ENCODE data around the gene FOXF2.
A peak's percentile ranks its signal among the peaks of the same experiment; 100 is the strongest.
"Not testable (repeated sequence)": the region's sequence is repeated elsewhere in the genome, so short reads cannot be mapped to it uniquely, and the experiment has no call there.

Gene FOXF2

GRCh38 chr6:1367771-1368170 lies 21.6 kb upstream of the FOXF2 start:
- H3K4me1 Mint-ChIP-seq (ENCODE audit: low read depth): no peaks in the 10 kb centered on the region
- no peak overlapping the region for H3K4me3 Mint-ChIP-seq
- no peak overlapping the region for H3K27ac Mint-ChIP-seq
- no peaks in the 10 kb centered on the region for H3K36me3 Mint-ChIP-seq (ENCODE audit: low read depth)
- DNase-seq (ENCODE audit: low spot score): no peak
- H3K27me3 Mint-ChIP-seq (ENCODE audit: low read depth): peaks cover 41% of the 10 kb centered on the region
- H3K9me3 Mint-ChIP-seq: no peaks in the 10 kb centered on the region

- Mint-ChIP-seq H3K4me1 (ENCODE audit: low read depth) (no peaks in the 10 kb centered on the region), H3K9me3 (no peaks in the 10 kb centered on the region), H3K36me3 (ENCODE audit: low read depth) (no peaks in the 10 kb centered on the region), H3K27me3 (ENCODE audit: low read depth) (peaks cover 51% of the 10 kb centered on the region), H3K27ac (no peak overlapping the region), H3K4me3 (no peak overlapping the region)
- DNase-seq (ENCODE audit: low spot score): no peak
Measured at GRCh38 chr6:1368940-1369339, 20.4 kb upstream of the FOXF2 start.

GRCh38 chr6:1369695-1370094 lies 19.7 kb upstream of the FOXF2 start:
- H3K36me3 Mint-ChIP-seq (ENCODE audit: low read depth); H3K27ac Mint-ChIP-seq; DNase-seq (ENCODE audit: low spot score); H3K4me1 Mint-ChIP-seq (ENCODE audit: low read depth); H3K9me3 Mint-ChIP-seq; H3K4me3 Mint-ChIP-seq: not testable (repeated sequence)
- peaks cover 52% of the 10 kb centered on the region for H3K27me3 Mint-ChIP-seq (ENCODE audit: low read depth)

DNA sequence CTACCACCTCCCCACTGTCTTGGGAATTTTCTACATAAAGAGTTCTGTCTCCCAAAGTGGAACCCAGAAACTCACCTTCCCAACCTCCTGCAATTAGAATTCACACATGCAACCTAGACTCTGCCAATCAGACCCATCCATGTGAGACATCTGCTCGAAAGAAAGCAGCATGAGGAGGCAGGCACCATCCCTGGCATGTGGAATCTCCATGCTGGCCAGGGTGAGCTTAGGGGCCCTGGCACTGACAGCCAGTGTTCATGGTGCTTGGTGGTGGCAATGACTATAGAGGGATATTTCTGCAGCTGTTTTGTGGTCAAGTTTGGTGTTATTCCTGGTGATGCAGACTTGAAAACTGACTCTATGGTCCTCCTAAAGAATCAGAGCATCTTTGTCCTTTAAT lies 17.4 kb upstream of the FOXF2 start:
- Mint-ChIP-seq H3K9me3 (no peaks in the 10 kb centered on the region), H3K36me3 (ENCODE audit: low read depth) (no peaks in the 10 kb centered on the region), H3K4me3 (no peak overlapping the region), H3K27ac (no peak overlapping the region), H3K27me3 (ENCODE audit: low read depth) (peaks cover 64% of the 10 kb centered on the region), H3K4me1 (ENCODE audit: low read depth) (no peaks in the 10 kb centered on the region)
- DNase-seq (ENCODE audit: low spot score): no peak

DNA sequence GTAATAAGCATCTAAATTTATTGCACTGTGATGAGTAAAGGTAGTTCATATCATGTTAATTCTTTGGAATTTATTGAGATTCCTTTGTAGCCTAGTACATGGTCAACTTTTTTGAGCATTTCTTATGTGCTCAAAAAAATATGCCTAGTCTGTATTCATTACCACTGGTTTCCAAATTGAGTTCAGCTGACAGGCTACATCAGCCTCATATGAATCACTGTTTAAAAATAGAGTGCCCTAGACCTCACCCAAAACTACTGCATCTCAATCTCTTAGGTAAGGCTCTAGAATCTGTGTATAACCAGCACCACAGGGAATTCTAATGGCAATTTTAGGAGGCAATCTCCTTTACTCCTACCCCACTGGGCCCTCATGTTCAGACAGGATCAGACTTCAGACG lies 16.7 kb upstream of the FOXF2 start:
- H3K9me3 Mint-ChIP-seq: no peaks in the 10 kb centered on the region
- DNase-seq (ENCODE audit: low spot score): no peak
- peaks cover 68% of the 10 kb centered on the region for H3K27me3 Mint-ChIP-seq (ENCODE audit: low read depth)
- no peaks in the 10 kb centered on the region for H3K36me3 Mint-ChIP-seq (ENCODE audit: low read depth)
- no peak overlapping the region for H3K27ac Mint-ChIP-seq
- no peak overlapping the region for H3K4me3 Mint-ChIP-seq
- no peaks in the 10 kb centered on the region for H3K4me1 Mint-ChIP-seq (ENCODE audit: low read depth)

GRCh38 chr6:1376653-1377052 lies 12.7 kb upstream of the FOXF2 start:
- Mint-ChIP-seq H3K36me3 (ENCODE audit: low read depth) (no peaks in the 10 kb centered on the region), H3K27ac (no peak overlapping the region), H3K4me3 (no peak overlapping the region), H3K9me3 (no peaks in the 10 kb centered on the region), H3K4me1 (ENCODE audit: low read depth) (peaks cover 16% of the 10 kb centered on the region), H3K27me3 (ENCODE audit: low read depth) (peaks cover 79% of the 10 kb centered on the region)
- no peak for DNase-seq (ENCODE audit: low spot score)

- no peak for DNase-seq (ENCODE audit: low spot score)
- Mint-ChIP-seq H3K27ac (no peak overlapping the region), H3K4me3 (no peak overlapping the region), H3K27me3 (ENCODE audit: low read depth) (peaks cover 75% of the 10 kb centered on the region), H3K9me3 (no peaks in the 10 kb centered on the region), H3K36me3 (ENCODE audit: low read depth) (no peaks in the 10 kb centered on the region), H3K4me1 (ENCODE audit: low read depth) (peaks cover 16% of the 10 kb centered on the region)
Measured at GRCh38 chr6:1377526-1377925, 11.8 kb upstream of the FOXF2 start.

DNA sequence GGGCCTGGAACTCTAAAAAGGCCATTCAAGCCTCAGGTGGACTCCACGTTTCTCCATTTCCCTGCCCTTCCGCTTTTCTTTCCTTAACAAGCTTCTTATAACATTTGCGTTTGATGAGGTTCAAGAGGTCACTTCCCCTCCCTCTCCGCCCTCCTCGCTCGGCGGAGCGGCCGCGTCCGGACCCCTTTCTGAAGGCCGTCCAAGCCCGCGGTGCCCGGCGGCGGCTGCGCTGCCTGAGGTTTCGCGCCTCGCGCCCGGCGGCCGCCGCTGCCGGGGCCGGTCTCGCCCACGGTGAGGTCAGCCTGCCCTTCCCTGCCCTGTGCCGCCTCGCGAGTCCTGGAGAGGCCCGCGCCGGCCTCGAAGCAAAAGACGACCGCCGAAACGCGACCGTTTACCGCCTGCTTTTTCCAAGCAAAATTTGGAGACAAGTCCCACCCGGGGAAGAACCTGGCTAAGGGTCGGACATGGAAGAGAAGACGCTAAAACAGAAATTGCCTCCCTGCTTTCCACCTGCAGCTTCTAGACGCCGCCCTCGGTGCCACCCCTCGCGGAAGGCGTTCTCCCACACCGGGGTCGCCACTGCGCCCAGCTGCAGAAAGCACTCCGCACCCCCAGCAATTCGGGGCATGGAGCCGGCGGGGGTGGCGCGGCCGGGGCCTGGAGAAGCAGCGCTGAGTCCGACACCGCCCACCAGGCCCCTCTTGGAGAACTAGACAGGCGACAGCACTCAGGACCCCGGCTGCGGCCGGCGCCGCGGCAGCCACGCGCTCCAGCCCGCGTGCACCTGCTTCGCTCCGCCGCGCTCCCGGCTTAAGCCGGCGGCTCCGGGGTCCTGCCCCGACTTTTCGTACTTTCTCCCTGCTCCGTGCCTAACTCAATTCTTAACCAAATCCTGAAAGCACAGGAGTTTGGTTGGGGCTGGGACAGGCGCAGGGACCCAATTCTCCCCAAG lies 11.0 kb upstream of the FOXF2 start:
- Mint-ChIP-seq H3K27me3 (ENCODE audit: low read depth) (peaks cover 74% of the 10 kb centered on the region), H3K4me1 (ENCODE audit: low read depth) (peaks cover 16% of the 10 kb centered on the region), H3K9me3 (no peaks in the 10 kb centered on the region), H3K4me3 (no peak overlapping the region), H3K36me3 (ENCODE audit: low read depth) (no peaks in the 10 kb centered on the region), H3K27ac (no peak overlapping the region)
- DNase-seq (ENCODE audit: low spot score): no peak

- Mint-ChIP-seq H3K4me1 (ENCODE audit: low read depth) (peaks cover 16% of the 10 kb centered on the region), H3K36me3 (ENCODE audit: low read depth) (no peaks in the 10 kb centered on the region), H3K27me3 (ENCODE audit: low read depth) (peaks cover 70% of the 10 kb centered on the region), H3K4me3 (peak overlapping the region; percentile 36), H3K27ac (peak overlapping the region; percentile 50), H3K9me3 (no peaks in the 10 kb centered on the region)
- no peak for DNase-seq (ENCODE audit: low spot score)
Measured at GRCh38 chr6:1379017-1379787, 10.2 kb upstream of the FOXF2 start.

DNA sequence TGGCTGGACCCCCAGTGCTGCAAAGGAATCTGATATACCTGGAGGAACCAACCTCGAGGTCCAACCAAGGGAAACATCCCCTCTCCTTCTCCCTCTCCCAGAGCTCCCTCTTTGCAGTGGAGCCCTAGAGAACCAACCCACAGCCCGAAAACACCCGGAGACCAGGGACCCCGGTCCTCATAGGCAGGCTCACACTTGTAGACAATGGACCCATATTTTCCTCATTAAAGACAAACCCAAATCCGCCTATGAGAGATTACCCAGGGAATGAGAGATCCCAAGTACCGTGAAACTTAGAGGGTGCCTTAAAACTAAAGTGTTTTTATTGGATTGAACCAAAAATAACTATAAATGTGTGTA lies 9.6 kb upstream of the FOXF2 start:
- Mint-ChIP-seq H3K27me3 (ENCODE audit: low read depth) (peaks cover 70% of the 10 kb centered on the region), H3K36me3 (ENCODE audit: low read depth) (no peaks in the 10 kb centered on the region), H3K4me3 (no peak overlapping the region), H3K4me1 (ENCODE audit: low read depth) (peaks cover 16% of the 10 kb centered on the region), H3K9me3 (no peaks in the 10 kb centered on the region), H3K27ac (no peak overlapping the region)
- DNase-seq (ENCODE audit: low spot score): no peak

DNA sequence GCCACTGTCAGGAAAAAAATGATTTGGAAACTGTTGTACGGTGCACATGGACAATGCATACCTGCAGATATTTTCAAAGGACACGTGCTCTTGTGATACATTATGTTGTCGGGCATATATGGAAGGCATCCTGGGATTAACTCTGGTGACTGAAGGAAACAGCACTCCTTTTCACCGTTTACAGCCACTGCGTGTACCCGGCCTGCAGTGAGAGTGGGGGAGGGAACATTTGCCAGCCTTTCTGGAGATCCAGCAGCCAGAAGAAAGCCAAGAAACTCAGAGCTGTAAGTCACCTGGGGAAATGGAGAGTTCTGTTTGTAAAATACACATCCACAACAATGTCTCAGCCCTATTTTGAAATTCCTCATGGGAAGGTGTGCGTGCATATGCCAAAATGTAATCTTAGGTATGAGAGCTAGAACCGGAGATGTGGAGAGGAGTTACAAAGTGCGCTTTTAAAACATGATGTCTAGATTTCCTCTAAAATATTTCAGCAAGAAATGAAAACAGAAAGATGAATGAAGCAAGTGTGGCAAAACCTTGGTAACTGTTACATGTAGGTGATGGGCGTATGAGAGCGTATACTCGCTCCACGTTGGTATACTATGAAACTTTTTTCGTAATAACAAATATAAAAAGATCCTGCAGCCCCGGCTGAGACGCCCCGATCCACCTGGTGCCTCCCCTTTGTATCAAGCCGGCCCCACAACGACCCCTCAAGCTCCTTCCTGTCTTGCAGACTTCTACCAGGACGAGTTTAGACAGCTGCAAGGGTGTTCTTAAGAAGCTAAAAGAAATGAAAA lies 8.6 kb upstream of the FOXF2 start:
- H3K27ac Mint-ChIP-seq: peak overlapping the region; percentile 34
- peaks cover 74% of the 10 kb centered on the region for H3K27me3 Mint-ChIP-seq (ENCODE audit: low read depth)
- no peaks in the 10 kb centered on the region for H3K9me3 Mint-ChIP-seq
- DNase-seq (ENCODE audit: low spot score): no peak
- peak overlapping the region; percentile 22 for H3K4me3 Mint-ChIP-seq
- H3K4me1 Mint-ChIP-seq (ENCODE audit: low read depth): peaks cover 22% of the 10 kb centered on the region
- H3K36me3 Mint-ChIP-seq (ENCODE audit: low read depth): peaks cover 3% of the 10 kb centered on the region

DNA sequence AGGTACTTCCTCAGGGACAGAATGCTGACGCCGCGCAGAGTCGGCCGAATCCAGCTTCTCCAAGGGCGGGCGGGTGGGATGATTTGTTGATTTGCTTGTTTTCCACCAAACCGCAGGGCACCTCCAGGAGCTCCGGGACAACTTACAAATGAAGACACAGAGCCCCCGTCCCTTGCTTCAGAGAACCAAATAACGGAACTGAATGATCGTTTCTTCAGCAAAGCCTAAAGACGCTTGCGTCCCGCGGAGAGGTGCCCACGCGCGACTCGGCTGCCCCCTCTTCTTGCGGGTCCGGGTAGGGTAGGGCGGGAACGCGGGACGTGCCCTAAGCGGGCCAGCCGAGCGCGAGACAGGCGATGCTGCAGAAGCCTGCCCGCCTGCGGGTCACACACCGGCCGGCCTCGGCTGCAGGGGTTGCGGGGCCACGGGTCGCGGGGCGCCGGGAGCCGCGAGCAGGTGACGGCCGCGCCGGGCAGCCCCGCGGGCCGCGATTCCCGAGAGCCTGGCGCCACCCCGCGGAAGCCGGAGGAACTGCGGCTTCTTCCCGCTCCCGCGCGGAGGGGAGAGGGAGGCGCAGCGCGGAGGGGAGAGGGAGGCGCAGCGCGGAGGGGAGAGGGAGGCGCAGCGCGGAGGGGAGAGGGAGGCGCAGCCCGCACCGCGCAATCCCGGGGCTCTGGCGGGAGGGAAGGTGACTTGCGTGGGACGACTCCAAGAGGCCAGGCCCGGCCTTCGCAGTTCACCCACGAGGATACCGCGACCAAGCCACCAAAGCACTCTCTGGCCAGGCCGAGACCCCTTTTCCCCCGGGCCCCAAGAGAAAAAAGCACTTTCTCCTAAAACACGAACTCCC lies 7.7 kb upstream of the FOXF2 start:
- Mint-ChIP-seq H3K4me3 (peak overlapping the region; percentile 22), H3K27me3 (ENCODE audit: low read depth) (peaks cover 74% of the 10 kb centered on the region), H3K36me3 (ENCODE audit: low read depth) (peaks cover 3% of the 10 kb centered on the region), H3K4me1 (ENCODE audit: low read depth) (peaks cover 22% of the 10 kb centered on the region), H3K9me3 (no peaks in the 10 kb centered on the region), H3K27ac (no peak overlapping the region)
- DNase-seq (ENCODE audit: low spot score): peak; percentile 48

- H3K36me3 Mint-ChIP-seq (ENCODE audit: low read depth): peaks cover 3% of the 10 kb centered on the region
Measured at GRCh38 chr6:1382331-1382882, 7.0 kb upstream of the FOXF2 start.

More at GRCh38 chr6:1382331-1382882, 7.0 kb upstream of the FOXF2 start:
- Mint-ChIP-seq H3K9me3 (no peaks in the 10 kb centered on the region), H3K4me1 (ENCODE audit: low read depth) (peaks cover 22% of the 10 kb centered on the region), H3K4me3 (no peak overlapping the region), H3K27ac (no peak overlapping the region), H3K27me3 (ENCODE audit: low read depth) (peaks cover 75% of the 10 kb centered on the region)
- DNase-seq (ENCODE audit: low spot score): no peak

All from T-helper 2 cell treated with Interferon-gamma antibody and Interleukin-4, amounts not matched to agents 5 μg/mL and 100 μg/mL, for 36 hours (primary cell).